NOMO-1 (cell line): ENCODE data around the gene SAMD1.

ENCODE experiments used
- DNase-seq, 2 experiments: peaks; one replicate each; lab custom pipeline; 2025; ENCODE audit not compliant: unreplicated experiment in 2 of 2; lab: John Stamatoyannopoulos, UW

The SAMD1 gene

DNA sequence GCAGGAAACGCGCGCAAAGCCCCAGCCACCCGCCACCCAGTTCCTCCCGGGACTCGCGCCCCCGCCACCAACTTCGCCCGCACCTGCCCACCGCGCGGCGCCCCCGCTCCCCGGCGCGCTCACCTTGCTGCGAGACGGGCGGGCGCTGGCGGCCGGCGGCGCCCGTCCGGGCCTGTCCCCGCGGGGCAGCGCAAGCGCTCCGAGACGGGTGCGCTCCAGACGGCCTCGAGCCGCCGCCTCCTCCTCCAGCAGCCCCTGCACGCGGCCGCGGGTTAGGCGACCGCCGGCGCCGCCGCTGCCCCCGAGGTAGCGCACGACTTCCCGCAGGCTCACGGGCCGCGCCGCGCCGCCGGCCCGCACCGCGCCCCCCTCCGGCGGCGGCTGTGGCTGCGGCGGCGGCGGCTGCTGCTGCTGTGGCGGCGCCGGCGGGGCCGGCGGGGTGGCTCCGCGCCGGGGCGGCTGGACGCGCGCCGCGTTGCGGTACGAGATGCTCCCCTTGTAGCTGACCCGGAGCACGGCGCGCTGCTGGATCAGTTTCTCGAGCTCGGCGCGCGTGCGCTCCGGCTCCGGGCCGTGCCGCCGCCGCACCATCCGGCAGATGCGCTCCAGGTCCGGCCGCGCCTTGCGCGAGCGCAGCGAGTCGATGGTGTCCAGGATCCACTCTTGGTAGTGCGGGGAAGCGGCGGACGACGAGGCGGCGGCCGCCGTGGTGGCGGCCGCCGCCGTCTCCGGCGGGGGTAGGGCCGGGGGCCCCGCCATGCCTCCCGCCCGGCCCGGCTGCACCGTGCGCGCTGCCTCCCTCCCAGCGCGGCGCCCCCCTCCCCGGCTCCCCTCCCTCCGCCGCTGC, 666 bp downstream of the SAMD1 start:
- DNase-seq = peak; percentile 35 to 61

DNA sequence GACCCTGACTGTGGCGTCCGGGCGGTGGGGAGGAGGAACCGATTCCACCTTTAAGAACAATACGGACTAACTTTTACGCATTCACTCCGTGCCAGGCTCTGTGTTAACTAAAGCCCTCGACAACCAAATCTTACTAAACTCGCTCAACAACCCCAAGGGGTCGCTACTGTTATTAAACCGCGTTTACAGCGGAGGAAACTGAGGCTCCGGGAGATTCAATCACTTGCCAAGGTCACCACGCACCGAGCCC, 1.2 kb downstream of the SAMD1 start:
- DNase-seq = peak in 1 of 2 experiments; percentile 20

DNA sequence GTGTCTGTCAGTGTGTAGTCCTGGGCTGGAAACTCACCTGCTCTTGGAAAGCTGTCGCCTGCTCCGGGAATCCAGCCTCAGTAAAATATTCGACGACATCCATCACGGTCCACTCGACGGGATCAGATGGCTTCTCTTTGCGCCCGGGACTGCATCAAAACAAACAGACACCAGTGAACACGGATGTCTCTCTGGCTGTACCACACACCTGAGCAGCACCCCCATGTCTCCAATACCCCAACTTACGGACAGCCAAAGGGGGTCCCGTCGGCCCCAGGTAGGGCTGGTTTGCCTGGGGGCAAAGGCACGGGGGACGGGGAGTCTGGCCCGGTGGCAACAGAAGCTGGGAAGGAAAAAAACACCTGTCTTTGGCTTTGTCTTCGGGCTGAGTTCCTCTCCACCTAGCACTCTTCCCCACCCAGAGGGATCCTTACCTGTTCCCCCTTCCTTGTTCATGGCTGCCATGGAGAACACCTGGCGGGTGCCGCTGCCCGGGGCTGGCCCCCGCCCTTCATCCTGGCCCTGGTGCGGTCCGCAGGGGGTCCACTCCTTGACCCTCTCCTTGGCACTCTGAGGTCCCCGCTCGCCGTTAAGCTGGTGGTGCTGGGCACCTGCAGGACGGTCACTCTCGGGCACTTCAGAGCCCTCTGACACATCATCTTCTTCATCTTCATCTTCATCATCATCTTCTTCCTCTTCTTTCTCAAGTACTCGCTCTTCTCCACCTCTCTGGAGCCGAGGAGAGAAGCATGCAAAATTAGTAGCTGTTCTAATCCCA, 1.7 kb downstream of the SAMD1 start:
- no peak for DNase-seq

DNA sequence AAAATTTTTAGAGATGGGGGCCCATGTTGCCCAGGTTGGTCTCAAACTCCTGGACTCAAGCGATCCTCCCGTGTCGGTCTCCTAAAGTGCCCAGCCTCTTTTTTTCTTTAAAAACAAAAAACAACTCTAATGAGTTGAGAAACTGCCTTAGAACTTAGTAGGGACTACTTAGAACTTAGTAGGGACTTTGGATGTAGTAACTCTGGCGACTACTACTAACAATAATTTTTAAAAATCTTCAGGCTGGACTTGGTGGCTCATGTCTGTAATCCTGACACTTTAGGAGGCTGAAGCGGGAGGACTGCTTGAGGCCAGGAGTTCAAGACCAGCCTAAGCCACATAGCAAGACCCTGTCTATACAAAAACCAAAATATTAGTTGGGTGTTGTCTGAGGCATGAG, 4.5 kb downstream of the SAMD1 start:
- no peak for DNase-seq

DNA sequence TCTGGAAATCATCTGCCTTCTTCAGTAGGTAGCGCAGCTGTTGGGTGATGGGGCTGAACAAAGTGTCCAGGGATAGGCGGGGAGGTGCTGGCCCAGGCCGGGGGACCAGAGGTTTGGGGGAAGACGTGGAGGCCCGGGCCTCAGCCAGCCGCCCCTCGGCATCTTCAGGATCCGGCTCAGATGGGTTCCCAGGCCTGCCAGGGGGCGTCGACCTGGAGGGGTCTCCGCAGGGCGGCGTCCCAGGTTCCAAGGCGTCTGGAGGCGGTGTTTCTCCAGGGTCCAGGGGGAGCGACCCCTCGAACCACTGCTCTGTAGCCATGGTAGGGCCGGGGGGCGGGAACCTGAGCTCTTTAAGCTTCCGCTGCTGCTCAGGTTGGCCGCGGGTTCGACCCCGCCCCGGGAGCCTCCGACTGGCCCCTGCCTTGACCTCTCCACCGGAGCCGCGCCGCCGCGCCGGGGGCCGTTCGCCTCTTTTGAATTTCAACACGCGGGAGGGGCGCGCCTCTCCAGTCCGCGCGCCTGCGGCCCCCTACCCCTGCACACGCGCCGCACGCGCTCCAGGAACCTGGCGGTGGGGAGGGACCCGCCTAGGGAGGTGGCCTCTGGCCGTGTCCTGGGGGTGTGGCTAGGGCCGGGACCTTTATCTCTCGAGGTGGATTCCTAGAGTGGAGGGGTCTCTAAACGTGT, 5.1 kb downstream of the SAMD1 start, which contains the start of gene C19orf67:
Gene C19orf67 (minus strand): TSS at position 475 of the 687 bp plus-strand sequence. CDS start 156 bp downstream, at position 319.
- DNase-seq = no peak

DNA sequence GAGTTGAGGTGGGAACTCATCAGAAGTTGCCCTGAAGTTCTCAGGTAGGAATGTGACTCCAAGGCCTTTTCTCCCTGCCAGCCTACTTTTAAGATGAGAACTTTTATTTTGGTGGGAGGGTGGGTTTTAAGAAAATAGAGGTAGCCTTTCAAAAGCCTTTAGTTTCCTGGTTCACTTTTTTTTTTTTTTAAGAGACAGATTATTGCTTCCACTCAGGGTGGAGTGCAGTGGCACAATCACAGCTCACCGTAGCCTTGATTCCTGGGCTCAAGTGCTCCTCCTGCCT, 7.9 kb downstream of the SAMD1 start:
- DNase-seq = no peak

DNA sequence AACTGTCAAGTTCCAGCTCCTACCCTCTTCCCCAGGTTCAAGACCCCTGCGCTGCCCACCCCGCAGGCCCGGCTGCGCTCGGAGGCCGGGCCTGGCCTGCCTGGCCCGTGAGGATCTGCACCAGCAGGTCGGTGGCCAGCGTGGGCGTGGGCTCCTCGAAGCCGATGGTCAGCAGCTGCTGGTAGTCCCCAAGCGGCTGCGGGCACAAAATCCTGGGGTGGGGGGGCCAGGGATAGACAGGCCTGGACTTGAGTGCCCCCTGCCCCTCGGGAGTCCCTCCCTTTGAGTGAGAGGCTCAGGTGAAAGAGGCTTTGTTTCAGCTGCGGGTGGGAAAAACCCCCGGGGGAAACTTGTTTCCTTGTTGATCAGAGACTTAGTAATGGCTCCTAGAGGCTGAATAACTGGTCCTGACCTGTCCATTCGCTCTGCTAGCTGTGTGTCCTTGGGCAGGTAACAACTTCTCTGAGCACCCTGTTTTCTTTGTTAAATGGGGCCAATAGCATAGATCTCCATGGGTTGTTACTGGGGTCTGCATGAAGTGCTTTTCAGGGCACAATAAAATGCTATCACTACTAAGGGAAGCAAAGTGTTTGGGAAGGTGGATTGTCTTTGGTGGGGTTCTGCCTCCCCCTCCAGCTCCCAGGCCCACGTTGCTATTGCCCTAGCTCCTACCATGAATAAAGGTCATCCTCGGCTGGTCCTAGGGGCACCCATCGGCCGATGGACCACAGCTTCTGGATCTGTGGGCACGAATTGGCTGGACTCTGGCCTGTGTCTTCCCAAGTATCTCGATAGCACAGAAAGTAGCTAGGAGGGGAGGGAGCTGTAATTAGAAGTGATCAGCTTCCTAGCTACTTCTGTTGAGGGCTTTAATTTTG, 8.5 kb downstream of the SAMD1 start:
- no peak for DNase-seq

DNA sequence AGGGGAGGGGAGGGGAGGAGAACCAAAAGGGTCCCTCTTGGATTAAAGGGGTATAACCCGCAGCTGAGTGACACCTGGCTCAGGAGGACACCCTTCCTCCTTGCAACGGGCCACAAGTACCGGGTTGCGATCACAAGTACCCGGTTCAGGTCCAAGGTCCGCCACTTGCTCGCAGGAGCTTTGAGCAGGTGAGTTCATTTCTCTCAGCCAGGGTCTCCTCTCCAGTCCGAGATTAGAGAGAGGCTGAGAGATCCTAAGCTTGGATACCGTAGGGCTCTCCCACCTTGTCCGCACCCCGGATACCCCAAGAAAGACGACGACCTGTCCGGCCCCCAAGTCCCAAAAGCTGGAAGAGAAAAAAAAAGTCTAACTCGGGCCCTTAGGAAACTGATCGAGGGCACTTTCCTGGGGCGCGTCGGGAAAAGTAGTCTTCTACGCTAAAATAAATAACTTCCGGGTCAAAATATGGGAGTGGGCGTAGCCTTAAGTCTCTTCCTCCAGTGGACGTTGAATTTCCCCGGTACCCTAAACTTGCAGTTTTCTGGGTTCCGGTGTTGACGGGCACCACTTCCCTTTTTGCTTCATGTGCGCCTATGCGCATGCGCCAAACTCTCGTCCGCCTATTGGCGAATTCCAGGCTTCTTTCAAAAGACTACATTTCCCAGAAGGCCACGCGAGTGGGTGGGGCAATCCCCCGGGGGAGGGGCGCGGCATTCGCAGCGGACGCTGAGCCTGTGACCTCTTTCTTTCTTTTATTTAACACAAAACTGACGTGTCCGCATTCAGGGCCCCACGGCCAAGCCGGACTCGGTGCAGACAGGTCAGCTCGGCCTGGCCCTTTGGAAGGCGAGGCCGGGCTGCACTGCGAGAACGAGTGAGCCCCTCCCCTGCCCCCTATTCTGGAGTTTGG, 9.4 kb downstream of the SAMD1 start:
- DNase-seq = peak; percentile 96 to 99

DNA sequence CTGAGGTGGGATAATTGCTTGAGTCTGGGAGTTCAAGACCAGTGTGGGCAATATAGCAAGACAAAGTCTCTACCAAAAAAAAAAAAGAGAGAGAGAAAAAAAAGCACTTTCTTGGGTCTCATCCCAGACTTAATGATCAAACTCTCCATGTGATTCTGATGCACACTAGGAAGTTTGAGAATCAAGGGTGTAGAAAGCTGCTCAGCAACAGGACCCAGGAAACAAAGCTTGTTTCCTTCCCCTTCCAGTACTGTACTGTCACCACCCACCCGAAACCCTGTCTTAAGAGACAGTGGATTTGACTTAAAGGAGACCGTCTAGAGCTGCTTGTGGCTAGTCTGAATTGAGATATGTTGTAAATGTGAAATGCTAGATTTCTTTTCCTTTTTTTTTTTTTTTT, 12.1 kb downstream of the SAMD1 start:
- DNase-seq = no peak

DNA sequence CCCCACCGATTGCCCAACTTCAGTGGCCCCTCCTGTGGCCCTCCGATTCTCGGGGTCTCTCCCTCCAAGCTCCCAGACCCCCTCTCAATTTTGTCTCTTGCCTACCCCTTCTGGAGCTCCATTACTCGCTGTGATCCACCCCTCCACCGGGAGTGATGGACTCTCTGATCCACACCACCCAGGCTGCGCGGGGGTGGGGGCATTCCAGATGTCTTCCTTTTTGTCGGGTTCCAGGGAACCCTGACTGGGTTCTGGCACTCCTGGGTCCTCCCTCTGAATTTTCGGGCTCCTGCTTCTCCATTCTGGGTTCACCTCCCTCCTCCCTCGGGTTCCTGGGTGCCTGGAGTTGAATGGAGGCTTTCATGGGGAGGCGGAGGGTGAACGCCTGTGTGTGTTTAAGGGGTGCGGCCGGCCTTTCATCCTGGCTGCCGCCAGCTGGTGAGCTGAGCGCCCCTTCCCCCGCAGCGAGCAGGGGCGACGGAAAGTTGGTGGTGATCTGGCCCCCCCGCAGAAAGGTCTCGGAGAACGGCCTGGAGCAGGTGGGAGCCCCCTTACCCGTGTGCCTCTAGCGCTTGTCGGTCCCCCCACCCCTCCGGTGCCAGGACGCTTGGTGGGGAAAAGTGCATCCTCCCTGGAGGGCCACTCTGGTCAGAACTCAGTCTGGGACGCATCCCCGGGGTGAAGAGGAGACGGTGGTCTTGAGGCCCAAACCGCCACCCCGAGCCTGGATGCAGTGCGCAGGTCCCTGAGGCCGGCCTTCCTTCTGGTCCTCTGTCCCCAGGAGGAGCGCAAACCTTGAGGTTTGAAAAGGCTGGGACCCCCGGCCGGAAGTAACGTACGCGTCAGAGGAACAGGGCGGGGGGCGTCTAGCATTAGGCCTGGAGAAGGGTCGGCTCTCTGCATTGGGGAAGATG, 16.4 kb downstream of the SAMD1 start:
- DNase-seq = no peak

DNA sequence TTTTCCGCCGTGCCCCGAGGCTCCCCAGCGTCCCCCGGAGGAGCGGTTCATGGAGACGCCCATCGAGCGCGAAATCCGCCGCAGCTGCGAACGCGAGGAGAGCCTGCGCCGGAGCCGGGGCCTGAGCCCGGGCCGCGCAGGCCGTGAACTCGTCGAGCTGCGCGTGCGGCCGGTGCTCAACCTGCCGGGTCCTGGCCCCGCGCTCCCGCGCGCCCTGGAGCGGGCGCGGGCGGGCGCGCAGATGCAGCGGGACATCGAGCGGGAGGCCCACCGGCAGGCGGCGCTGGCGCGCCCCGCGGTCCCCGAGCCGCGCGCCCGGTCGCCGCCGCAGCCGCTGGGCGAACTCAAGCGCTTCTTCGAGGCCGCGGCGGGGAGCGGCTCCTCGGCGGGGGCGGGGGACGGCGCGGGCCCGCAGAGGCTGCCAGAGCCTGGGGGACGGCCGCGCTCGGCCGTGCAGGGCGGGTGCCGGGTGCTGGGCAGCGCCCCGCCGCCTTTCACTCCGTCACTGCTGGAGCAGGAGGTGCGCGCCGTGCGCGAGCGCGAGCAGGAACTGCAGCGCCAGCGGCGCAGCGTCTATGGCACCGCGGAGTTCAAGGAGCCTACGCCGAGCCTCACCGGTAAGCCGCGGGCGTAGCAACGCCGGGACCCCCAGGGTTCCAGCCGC, 17.2 kb downstream of the SAMD1 start:
- peak; percentile 64 to 69 for DNase-seq

DNA sequence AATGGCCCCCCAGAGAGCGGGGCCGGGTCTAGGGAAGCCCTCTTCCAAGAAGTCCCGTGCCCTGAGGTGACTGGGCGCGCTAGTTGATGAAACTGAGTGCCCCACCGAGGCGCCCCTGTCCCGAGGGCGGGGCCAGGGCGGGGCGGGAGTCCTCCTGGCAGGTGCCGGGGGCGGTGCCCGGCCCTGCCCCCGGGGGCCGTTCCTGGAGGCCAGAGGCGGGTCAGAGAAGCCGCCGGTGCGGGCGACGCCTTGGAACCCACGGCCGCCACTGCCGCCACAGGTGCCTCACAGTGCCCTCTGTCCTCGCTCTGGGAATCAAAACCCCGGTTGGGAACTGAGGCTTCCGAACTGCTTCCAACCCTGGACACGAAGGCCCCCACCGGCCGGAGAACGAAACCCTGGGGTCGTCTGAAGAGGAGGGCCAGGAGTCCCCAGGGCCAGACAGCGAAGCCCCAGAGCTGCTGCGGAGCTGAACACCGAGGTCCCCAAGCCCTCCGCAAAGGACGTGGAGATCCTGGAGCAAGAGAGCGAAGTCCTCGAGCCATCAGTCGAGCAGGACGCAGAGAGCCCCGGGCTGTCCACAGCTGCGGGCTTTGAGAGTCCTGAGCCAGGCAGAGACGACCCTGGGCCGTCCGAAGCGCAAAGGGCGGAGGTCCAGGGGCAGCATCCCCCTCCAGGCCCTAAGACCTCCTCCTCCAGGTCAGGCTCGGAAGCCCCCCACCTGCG, 17.9 kb downstream of the SAMD1 start, which contains the start of gene MISP3:
Gene MISP3 (plus strand): TSS at position 252 of the 726 bp plus-strand sequence. CDS start 524 bp downstream, outside the sequence.
- peak; percentile 5 to 18 for DNase-seq

DNA sequence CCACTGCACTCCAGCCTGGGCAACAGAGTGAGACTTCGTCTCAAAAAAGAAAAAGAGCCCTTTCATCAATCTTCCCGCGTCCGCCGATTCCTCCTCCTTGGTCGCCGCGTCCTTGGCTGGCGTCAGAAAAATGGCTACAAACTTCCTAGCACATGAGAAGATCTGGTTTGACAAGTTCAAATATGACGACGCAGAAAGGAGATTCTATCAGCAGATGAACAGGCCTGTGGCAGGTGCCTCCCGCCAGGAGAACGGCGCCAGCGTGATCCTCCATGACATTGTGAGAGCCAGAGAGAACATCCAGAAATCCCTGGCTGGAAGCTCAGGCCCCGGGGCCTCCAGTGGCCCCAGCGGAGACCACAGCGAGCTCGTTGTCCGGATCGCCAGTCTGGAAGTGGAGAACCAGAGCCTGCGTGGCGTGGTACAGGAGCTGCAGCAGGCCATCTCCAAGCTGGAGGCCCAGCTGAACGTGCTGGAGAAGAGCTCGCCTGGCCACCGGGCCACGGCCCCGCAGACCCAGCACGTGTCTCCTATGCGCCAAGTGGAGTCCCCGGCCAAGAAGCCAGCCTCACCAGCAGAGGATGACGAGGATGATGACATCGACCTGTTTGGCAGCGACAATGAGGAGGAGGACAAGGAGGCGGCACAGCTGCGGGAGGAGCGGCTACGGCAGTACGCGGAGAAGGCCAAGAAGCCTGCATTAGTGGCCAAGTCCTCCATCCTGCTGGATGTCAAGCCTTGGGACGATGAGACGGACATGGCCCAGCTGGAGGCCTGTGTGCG, 20.1 kb downstream of the SAMD1 start:
- DNase-seq = no peak

DNA sequence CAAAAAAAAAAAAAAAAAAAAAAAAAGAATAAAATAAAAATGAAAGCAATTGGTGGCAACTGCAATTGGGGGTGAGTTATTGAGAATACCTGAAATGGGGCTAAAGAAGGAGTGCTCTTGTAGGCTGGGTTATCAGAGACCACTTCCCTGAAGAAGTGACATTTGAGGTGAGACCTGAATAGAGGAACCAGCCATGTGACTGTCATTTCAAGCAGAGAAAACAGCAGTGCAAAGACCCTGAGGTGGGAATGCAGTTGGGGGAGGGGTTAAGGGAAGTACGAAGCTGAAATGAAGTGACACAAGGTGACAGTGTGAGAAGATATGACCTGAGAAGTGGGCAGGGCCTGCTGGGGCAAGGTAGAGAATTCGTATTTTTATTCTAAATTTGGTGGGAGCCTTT, 24.4 kb downstream of the SAMD1 start:
- peak in 1 of 2 experiments; percentile 14 for DNase-seq

DNA sequence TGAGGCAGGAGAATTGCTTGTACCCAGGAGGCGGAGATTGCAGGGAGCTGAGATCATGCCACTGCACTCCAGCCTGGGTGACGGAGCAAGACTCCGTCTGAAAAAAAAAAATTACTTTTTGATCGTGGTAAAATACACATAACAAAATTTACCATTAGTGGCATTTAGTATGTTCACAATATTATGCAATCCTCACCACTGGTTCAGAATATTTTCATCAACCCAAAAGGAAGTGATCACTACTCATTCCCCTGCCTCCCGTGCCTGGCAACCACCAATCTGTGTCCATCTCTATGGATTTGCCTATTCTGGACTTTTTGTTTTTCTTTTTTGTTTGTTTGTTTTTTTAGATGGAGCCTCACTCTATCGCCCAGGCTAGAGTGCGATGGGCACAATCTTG, 27.4 kb downstream of the SAMD1 start:
- no peak for DNase-seq

DNA sequence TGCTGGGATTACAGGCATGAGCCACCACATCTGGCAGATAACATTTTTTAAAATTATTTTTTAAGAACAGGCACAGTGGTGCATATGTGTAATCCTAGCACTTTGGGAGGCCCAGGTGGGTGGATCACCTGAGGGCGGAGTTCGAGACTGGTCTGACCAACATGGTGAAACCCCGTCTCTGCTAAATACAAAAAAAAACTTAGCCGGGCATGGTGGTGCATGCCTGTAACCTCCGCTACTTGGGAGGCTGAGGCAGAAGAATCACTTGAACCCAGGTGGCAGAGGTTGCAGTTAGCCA, 28.0 kb downstream of the SAMD1 start:
- no peak for DNase-seq
